GM13976 (cell line): ENCODE results near the gene SLC48A1.

Experiments
- DNase-seq: peaks from one replicate; pipeline ENCODE4 v3.0.0; 2012; ENCODE audit warnings: low spot score
- CTCF ChIP-seq: IDR thresholded peaks from 2 replicates; pipeline ENCODE4 v1.5.1; 2012; ENCODE audit warnings: borderline replicate concordance, mild to moderate bottlenecking; ENCODE audit not compliant: insufficient read depth; ENCODE audit errors: extremely low read depth, missing control alignments, control extremely low read depth
- in situ Hi-C: fragments of 300-500 bp; cut with MboI; formaldehyde crosslinking; loops from one replicate; pipeline ENCODE4 v1.12.0; 2022; ENCODE audit warnings: low sequenced_read_pairs, mixed read lengths, inconsistent platforms; ENCODE audit not compliant: unreplicated experiment

SLC48A1 gene

DNA sequence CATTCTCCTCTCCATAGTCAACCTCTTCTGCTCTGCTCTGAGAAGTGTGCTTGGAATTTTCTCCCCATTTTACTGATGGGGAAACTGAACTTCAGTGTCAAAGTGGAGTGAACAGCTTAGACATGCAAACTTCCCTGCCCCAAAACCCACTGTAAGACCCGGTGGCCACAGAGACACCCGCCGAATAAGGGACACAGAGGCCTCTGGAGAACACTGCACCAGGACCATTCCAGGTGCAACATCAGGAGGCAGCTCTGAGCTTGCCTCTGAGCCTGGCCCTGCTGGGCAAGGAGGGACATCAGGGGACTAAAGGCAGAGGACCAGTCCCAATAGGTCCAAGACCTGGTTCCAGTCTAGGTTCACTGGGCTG lies 45.0 kb downstream of the SLC48A1 start:
- in situ Hi-C loops, result no loop called here
- TF ChIP-seq CTCF, result no peak
- no peak for DNase-seq

DNA sequence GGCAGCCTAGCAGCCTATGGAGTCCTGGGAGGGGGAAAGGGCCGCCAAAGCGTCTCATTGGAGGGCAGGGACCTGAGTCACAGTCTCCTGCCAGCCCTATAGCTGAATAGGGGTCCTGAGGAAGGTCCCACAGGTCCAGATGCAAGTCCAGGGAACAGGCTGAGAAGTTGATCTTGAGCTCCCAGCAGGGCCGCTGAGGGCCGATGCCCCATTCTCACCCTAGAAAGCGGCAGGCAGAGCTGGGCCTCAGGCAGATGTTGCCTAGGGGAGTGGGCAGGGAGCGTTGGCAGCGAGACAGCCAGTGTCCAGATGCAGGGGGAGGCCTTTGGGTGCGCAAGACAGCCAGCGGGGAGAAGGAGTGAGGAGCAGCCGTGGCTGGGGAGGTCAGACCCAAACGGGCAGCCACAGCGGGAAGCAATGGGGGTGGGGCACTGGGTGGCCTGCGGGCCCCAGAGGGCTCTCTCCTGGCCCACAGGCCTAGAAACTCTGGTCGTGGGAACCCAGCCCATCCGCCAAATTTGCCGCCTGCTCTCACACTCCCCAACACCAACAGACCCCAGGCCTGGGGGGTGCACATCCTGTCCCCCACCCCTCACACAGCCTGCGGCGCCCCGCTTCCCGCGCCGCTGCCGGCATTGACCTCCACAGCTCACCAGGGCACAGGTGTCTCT lies 45.6 kb downstream of the SLC48A1 start:
- in situ Hi-C loops, result no loop called here

DNA sequence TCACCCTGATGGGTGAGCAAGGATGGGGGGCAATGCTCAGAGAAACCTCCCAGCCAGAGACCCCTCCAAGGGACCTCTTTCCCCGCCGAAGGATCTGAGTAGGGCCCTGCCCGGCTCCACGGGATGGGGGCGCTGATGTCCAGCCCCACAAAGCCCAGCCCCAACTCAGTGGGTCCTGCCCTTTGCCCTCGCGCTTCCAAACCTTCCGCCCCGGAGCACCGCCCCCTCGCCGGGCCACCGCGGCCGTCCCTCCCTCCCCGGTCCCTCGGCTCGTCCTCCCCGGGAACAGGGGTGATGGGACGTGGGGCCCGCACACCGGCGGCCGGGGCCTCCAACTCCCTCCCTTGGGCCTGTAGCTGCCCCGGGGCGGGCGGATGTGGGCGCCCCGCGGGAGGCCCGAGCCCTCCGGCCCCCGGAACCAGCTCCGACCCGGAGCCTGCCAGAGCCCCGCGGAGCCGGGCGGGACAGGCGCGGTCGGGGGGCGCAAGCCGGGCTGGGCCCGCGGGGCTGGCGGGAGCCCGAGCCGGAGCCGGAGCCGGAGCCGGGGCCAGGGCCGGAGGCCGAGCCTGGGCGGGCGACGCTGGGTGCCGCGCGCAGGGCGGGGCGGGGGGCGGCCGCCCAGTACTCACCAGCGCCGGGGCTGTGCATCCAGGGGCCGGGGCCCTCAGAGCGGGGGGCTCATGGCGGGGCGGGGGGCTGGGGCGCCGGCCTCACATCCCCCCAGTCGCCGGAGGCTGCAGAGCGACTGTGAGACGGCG lies 46.3 kb downstream of the SLC48A1 start:
- TF ChIP-seq CTCF, result peak; percentile 70
- peak; percentile 80 for DNase-seq
- in situ Hi-C loops, result no loop called here

More for the DNA sequence above, 45.6 kb downstream of the SLC48A1 start:
- TF ChIP-seq CTCF, result no peak
- DNase-seq, result peak; percentile 64

- no peak for TF ChIP-seq CTCF
- peak; percentile 87 for DNase-seq
- in situ Hi-C loops, result no loop called here
These were observed 47.0 kb downstream of the SLC48A1 start, which contains the start of gene HDAC7 for GRCh38 chr12:47819896-47820630. Gene HDAC7, minus strand, starts transcription at chr12:47819903. Its CDS starts 118 bp downstream, at chr12:47819785.

DNA sequence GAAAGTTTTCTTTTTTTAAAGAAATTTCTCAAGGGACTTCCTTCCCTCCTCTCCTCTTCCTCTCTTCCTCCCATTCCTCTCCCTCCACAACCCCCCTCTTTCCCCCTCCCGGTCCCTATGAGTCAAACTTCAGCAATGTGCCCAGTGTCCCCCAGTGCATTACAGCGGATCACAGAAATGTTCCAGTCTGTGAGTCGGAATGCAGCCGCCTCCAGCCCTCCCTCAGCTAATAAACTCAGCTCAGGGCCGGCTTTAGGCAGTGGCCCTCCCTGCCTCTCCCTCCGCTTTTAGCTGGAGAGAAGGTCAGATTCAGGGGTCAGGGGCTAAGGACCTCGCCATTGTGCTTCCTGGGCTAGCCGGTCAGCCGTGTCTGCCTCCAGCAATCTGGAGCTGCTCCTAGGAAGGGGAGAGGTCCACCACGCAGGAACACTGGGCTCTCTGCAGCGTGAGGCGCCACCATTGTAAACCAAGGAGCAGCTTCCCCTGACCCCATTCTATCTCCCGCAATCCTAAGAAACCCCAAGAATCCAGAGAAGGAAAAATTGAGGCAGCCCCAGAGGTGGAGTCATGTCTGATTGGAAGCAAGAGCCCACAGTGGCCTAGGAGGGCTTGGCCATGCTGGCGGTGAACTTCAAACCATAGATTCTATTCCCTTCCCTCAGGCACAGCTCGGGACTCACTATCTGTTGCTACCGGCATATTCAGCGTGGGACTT lies 47.8 kb downstream of the SLC48A1 start:
- DNase-seq, result no peak
- no peak for TF ChIP-seq CTCF
- in situ Hi-C loops, result no loop called here

DNA sequence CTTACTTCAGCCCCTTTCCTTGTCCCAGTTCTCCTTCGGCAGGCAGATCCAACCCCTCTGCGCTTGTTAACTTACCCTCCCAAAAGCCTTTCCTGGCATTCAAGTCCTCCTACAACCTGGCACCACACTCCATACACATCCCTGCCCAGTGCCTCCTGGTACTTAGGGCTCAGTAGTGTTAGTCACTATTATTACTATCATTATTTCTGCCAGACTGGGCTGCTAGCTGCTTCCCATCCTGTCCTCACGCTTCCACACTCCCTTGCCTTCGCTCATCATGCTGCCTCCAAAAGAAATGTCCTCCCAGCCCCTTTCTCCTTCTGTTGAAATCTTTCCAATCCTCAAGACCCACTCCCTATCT lies 48.3 kb downstream of the SLC48A1 start:
- TF ChIP-seq CTCF, result no peak
- DNase-seq, result no peak

More for the DNA sequence above, 48.3 kb downstream of the SLC48A1 start:
- in situ Hi-C loops, result no loop called here
